Naive B cell (primary cell): Measurements from ENCODE around the gene ACIN1. TPM values are rescaled to one million over a fixed set of nuclear protein-coding genes. Genes with fewer than 3 reads are reported as not detected.

Source experiments
- ATAC-seq, 2 donors: fragments of 150-1000 bp; cut with Tn5 transposase; 2 replicates each; pipeline ENCODE4 v1.10.0; 2021; ENCODE audit warnings: low read depth in 2 of 2, mild to moderate bottlenecking in 2 of 2, moderate library complexity in 2 of 2
- DNase-seq: peaks from one replicate; pipeline ENCODE4 v3.0.0; 2022
- H3K27ac Mint-ChIP-seq, 6 donors: one replicate each; pipeline ENCODE4 v1.8.0; 2020 to 2022; ENCODE audit warnings: mild to moderate bottlenecking in 6 of 6, mixed read lengths in 6 of 6, moderate library complexity in 5 of 6, inconsistent platforms in 2 of 6
- H3K27me3 Mint-ChIP-seq, 3 donors: one replicate each; pipeline ENCODE4 v1.8.0; 2021 to 2022; ENCODE audit warnings: mixed read lengths in 3 of 3, mild to moderate bottlenecking in 1 of 3
- H3K36me3 Mint-ChIP-seq, 2 donors: one replicate each; pipeline ENCODE4 v1.8.0; 2020 to 2022; ENCODE audit warnings: mixed read lengths in 2 of 2, inconsistent platforms in 1 of 2, mild to moderate bottlenecking in 1 of 2
- H3K4me1 Mint-ChIP-seq, 3 donors: one replicate each; pipeline ENCODE4 v1.8.0; 2020 to 2022; ENCODE audit warnings: mixed read lengths in 3 of 3, inconsistent platforms in 1 of 3, mild to moderate bottlenecking in 1 of 3, moderate library complexity in 1 of 3
- H3K4me3 Mint-ChIP-seq, 8 donors: one replicate each; pipeline ENCODE4 v1.8.0; 2020 to 2022; ENCODE audit warnings: mild to moderate bottlenecking in 8 of 8, mixed read lengths in 8 of 8, moderate library complexity in 8 of 8, inconsistent platforms in 2 of 8
- H3K9me3 Mint-ChIP-seq, 7 donors: one replicate each; pipeline ENCODE4 v1.8.0; 2020 to 2022; ENCODE audit warnings: mixed read lengths in 7 of 7, mild to moderate bottlenecking in 5 of 7, inconsistent platforms in 2 of 7, moderate library complexity in 1 of 7
- polyA plus RNA-seq, 6 donors: library from polyadenylated mRNA; unstranded; fragments of 300-500 nt; fragmentation: Illumina TruSeq; gene quantifications; one replicate each; pipeline ENCODE4 v1.2.3, GENCODE V29; 2021; ENCODE audit warnings: low read depth in 6 of 6

The ACIN1 gene
- polyA plus RNA-seq = 10 to 100 TPM in 2 of 6 donors, 1 to 10 TPM in 3, under 1 TPM in 1; 0.61 to 18.0 (median 9.8) TPM

- H3K4me3 Mint-ChIP-seq = no peak within 1 kb of the TSS
- H3K9me3 Mint-ChIP-seq = no peaks in the 10 kb centered on the region
- ATAC-seq (peak; percentile 31 to 32), DNase-seq (no peak)
- H3K4me1 Mint-ChIP-seq = peaks cover 12 to 24% (median 12%) of the 10 kb centered on the region in 3 donors
- H3K27ac Mint-ChIP-seq = no peak within 1 kb of the TSS
- no peaks in the 10 kb centered on the region for H3K27me3 Mint-ChIP-seq
- peaks cover 0 to 1% of the 10 kb centered on the region in 2 donors for H3K36me3 Mint-ChIP-seq
Measured at GRCh38 chr14:23094666-23095195, at the start of gene ACIN1. Gene ACIN1, minus strand, starts transcription at chr14:23095136. Its CDS starts 24 bp downstream, at chr14:23095112.

GRCh38 chr14:23143911-23144310 lies 49.0 kb upstream of the ACIN1 start:
- no peaks in the 10 kb centered on the region for H3K4me1 Mint-ChIP-seq

GRCh38 chr14:23142826-23143225 lies 47.9 kb upstream of the ACIN1 start:
- Mint-ChIP-seq H3K4me3 (no peak overlapping the region), H3K9me3 (no peaks in the 10 kb centered on the region), H3K4me1 (no peaks in the 10 kb centered on the region), H3K27ac (no peak overlapping the region), H3K27me3 (peaks cover 5 to 16% (median 13%) of the 10 kb centered on the region in 3 donors), H3K36me3 (no peaks in the 10 kb centered on the region)
- DNase-seq = no peak
- ATAC-seq = no peak

More at GRCh38 chr14:23143911-23144310, 49.0 kb upstream of the ACIN1 start:
- DNase-seq (no peak), ATAC-seq (no peak)
- H3K4me3 Mint-ChIP-seq = no peak overlapping the region
- H3K27me3 Mint-ChIP-seq = peaks cover 5 to 17% (median 16%) of the 10 kb centered on the region in 3 donors
- peak overlapping the region in 1 of 6 donors; percentile 23 for H3K27ac Mint-ChIP-seq
- H3K36me3 Mint-ChIP-seq = no peaks in the 10 kb centered on the region
- peaks cover 0 to 2% (median 0%) of the 10 kb centered on the region in 7 donors for H3K9me3 Mint-ChIP-seq

GRCh38 chr14:23141706-23142444 lies 46.9 kb upstream of the ACIN1 start:
- Mint-ChIP-seq H3K4me1 (no peaks in the 10 kb centered on the region), H3K4me3 (no peak overlapping the region), H3K27me3 (peaks cover 5 to 10% (median 5%) of the 10 kb centered on the region in 3 donors), H3K36me3 (no peaks in the 10 kb centered on the region), H3K9me3 (no peaks in the 10 kb centered on the region), H3K27ac (no peak overlapping the region)
- DNase-seq = no peak
- no peak for ATAC-seq

- no peaks in the 10 kb centered on the region for H3K36me3 Mint-ChIP-seq
- peaks cover 0 to 8% (median 0%) of the 10 kb centered on the region in 3 donors for H3K27me3 Mint-ChIP-seq
- ATAC-seq (no peak), DNase-seq (no peak)
- H3K9me3 Mint-ChIP-seq = no peaks in the 10 kb centered on the region
- H3K27ac Mint-ChIP-seq = no peak overlapping the region
- H3K4me3 Mint-ChIP-seq = no peak overlapping the region
- peaks cover 0 to 4% (median 0%) of the 10 kb centered on the region in 3 donors for H3K4me1 Mint-ChIP-seq
Measured at GRCh38 chr14:23140371-23140770, 45.4 kb upstream of the ACIN1 start.

GRCh38 chr14:23139874-23140273 lies 44.9 kb upstream of the ACIN1 start:
- no peaks in the 10 kb centered on the region for H3K9me3 Mint-ChIP-seq
- H3K4me3 Mint-ChIP-seq = no peak overlapping the region
- ATAC-seq (no peak), DNase-seq (no peak)
- no peaks in the 10 kb centered on the region for H3K36me3 Mint-ChIP-seq
- H3K27me3 Mint-ChIP-seq = peaks cover 0 to 8% (median 0%) of the 10 kb centered on the region in 3 donors
- no peak overlapping the region for H3K27ac Mint-ChIP-seq
- peaks cover 0 to 4% (median 0%) of the 10 kb centered on the region in 3 donors for H3K4me1 Mint-ChIP-seq

GRCh38 chr14:23137813-23138535 lies 43.0 kb upstream of the ACIN1 start:
- Mint-ChIP-seq H3K27ac (peak overlapping the region in 1 of 6 donors; percentile 25), H3K36me3 (no peaks in the 10 kb centered on the region), H3K9me3 (no peaks in the 10 kb centered on the region), H3K27me3 (peaks cover 0 to 8% (median 0%) of the 10 kb centered on the region in 3 donors), H3K4me3 (no peak overlapping the region), H3K4me1 (peaks cover 0 to 4% (median 0%) of the 10 kb centered on the region in 3 donors)
- no peak for DNase-seq
- no peak for ATAC-seq

GRCh38 chr14:23137192-23137812 lies 42.4 kb upstream of the ACIN1 start:
- no peak for ATAC-seq
- Mint-ChIP-seq H3K4me1 (peaks cover 0 to 4% (median 0%) of the 10 kb centered on the region in 3 donors), H3K36me3 (no peaks in the 10 kb centered on the region), H3K4me3 (peak overlapping the region in 1 of 8 donors; percentile 13), H3K27ac (peak overlapping the region in 1 of 6 donors; percentile 25), H3K9me3 (no peaks in the 10 kb centered on the region), H3K27me3 (peaks cover 0 to 8% (median 0%) of the 10 kb centered on the region in 3 donors)
- DNase-seq = no peak

- Mint-ChIP-seq H3K36me3 (no peaks in the 10 kb centered on the region), H3K4me1 (peaks cover 0 to 4% (median 0%) of the 10 kb centered on the region in 3 donors), H3K27ac (peak overlapping the region in 1 of 6 donors; percentile 9), H3K9me3 (no peaks in the 10 kb centered on the region), H3K27me3 (peaks cover 0 to 8% (median 0%) of the 10 kb centered on the region in 3 donors), H3K4me3 (no peak overlapping the region)
- no peak for DNase-seq
- no peak for ATAC-seq
Measured at GRCh38 chr14:23136566-23137133, 41.7 kb upstream of the ACIN1 start.

GRCh38 chr14:23132970-23133369 lies 38.0 kb upstream of the ACIN1 start:
- Mint-ChIP-seq H3K36me3 (no peaks in the 10 kb centered on the region), H3K4me1 (peaks cover 5 to 12% (median 10%) of the 10 kb centered on the region in 3 donors), H3K4me3 (no peak overlapping the region), H3K27me3 (peaks cover 0 to 16% (median 0%) of the 10 kb centered on the region in 3 donors), H3K9me3 (no peaks in the 10 kb centered on the region), H3K27ac (no peak overlapping the region)
- ATAC-seq (no peak), DNase-seq (no peak)

GRCh38 chr14:23131482-23131881 lies 36.5 kb upstream of the ACIN1 start:
- Mint-ChIP-seq H3K36me3 (no peaks in the 10 kb centered on the region), H3K9me3 (no peaks in the 10 kb centered on the region), H3K27ac (no peak overlapping the region), H3K27me3 (peaks cover 0 to 14% (median 0%) of the 10 kb centered on the region in 3 donors), H3K4me1 (peaks cover 9 to 16% (median 12%) of the 10 kb centered on the region in 3 donors), H3K4me3 (no peak overlapping the region)
- no peak for ATAC-seq
- no peak for DNase-seq

GRCh38 chr14:23130871-23131270 lies 35.9 kb upstream of the ACIN1 start:
- peaks cover 9 to 16% (median 9%) of the 10 kb centered on the region in 3 donors for H3K4me1 Mint-ChIP-seq
- H3K36me3 Mint-ChIP-seq = no peaks in the 10 kb centered on the region
- no peaks in the 10 kb centered on the region for H3K9me3 Mint-ChIP-seq
- H3K27ac Mint-ChIP-seq = peak overlapping the region in 2 of 6 donors; percentile 48 to 59
- DNase-seq (no peak), ATAC-seq (no peak)
- no peak overlapping the region for H3K4me3 Mint-ChIP-seq
- peaks cover 0 to 8% (median 0%) of the 10 kb centered on the region in 3 donors for H3K27me3 Mint-ChIP-seq
